Suprapubic skin (tissue), 3 donors: ENCODE results near the gene MED26.

Experiments
- POLR2A ChIP-seq, 2 donors: fragments of 450-650 bp; IDR thresholded peaks; one replicate each; pipeline ENCODE4 v1.6.1; 2017; ENCODE audit warnings: antibody characterized with exemption in 2 of 2, mild to moderate bottlenecking in 2 of 2, moderate library complexity in 2 of 2
- TF ChIP-seq, protein P1 (sequence below), 2 donors: fragments of 200-600 bp in 1 of 2; fragments of 450-650 bp in 1 of 2; sonication (generic) in 1 of 2; IDR thresholded peaks; one replicate each; pipeline ENCODE4 v1.5.1; 2016 to 2019; ENCODE audit warnings: antibody characterized with exemption in 2 of 2, mild to moderate bottlenecking in 1 of 2, moderate library complexity in 1 of 2

DNA sequence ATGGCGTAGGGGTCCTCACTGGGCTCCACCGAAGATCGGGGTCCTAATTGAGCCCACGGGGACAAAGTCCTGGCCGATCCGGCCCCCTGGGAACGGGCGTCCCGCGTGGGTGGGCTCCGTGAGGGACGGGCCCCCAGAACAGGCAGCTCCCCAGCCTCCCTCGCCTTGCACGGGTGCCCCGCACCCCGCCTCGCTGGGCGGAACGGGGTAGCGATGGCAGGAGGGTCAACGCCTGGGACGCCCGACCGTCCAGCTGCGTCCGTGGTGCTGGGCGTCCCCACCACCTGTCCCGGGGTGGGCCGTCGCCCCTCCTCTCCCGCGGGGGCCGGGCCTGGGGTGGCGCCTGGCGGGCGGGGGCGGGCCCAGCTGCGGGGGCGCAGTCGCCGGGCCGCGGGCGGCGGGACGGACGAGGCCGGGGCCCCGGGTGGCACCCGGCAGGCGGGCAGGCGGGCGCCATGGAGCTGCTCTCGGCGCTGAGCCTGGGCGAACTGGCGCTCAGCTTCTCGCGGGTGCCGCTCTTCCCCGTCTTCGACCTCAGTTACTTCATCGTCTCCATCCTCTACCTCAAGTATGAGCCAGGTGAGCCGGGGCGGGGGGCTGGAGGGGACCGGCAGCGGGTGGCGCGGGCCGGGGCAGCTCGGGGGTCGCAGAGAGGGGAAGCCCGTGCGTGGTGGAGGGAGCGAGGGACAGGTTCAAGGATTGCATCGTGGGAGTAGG lies 32.9 kb upstream of the MED26 start, which contains the start of gene TMEM38A:
- TF ChIP-seq, protein P1, sequence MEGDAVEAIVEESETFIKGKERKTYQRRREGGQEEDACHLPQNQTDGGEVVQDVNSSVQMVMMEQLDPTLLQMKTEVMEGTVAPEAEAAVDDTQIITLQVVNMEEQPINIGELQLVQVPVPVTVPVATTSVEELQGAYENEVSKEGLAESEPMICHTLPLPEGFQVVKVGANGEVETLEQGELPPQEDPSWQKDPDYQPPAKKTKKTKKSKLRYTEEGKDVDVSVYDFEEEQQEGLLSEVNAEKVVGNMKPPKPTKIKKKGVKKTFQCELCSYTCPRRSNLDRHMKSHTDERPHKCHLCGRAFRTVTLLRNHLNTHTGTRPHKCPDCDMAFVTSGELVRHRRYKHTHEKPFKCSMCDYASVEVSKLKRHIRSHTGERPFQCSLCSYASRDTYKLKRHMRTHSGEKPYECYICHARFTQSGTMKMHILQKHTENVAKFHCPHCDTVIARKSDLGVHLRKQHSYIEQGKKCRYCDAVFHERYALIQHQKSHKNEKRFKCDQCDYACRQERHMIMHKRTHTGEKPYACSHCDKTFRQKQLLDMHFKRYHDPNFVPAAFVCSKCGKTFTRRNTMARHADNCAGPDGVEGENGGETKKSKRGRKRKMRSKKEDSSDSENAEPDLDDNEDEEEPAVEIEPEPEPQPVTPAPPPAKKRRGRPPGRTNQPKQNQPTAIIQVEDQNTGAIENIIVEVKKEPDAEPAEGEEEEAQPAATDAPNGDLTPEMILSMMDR (IDR thresholded peaks at IDR 0.05), result no peak
- no peak for TF ChIP-seq POLR2A (IDR thresholded peaks at IDR 0.05)
